HepG2 (cell line): ENCODE results near the gene CARD19. TPM values are rescaled to one million over a fixed set of nuclear protein-coding genes. Genes with fewer than 3 reads are reported as not detected.

ENCODE experiments used
- ATAC-seq: fragments of 200-7000 bp; cut with Tn5 transposase; 3 replicates; pipeline ENCODE4 v1.9.1; 2020; ENCODE audit warnings: mild to moderate bottlenecking, moderate library complexity
- BruUV-seq: library from RNA; stranded (reverse); fragments of 400-500 nt; replicated peaks from 2 replicates; lab custom pipeline; 2021; lab: Mats Ljungman, UMichigan
- CTCF ChIA-PET: fragments of 300-600 bp; formaldehyde crosslinking; extraction: SDS; loops from one replicate; lab custom pipeline; 2021; ENCODE audit warnings: low total read pairs, inconsistent platforms, low intra/inter-chr PET ratio; lab: Yijun Ruan, JAX
- POLR2A ChIA-PET: fragments of 350-600 bp; sonication (Branson Sonifier 250); formaldehyde crosslinking; loops from one replicate; lab custom pipeline; 2020; ENCODE audit warnings: antibody characterized with exemption, inconsistent platforms; lab: Yijun Ruan, JAX
- DNase-seq: peaks from one replicate; pipeline ENCODE4 v3.0.0-alpha.2; 2015; ENCODE audit warnings: low spot score
- FAIRE-seq: peaks from 3 replicates; lab custom pipeline; 2011; peaks lifted over from hg19 to GRCh38; lab: Jason Lieb, UNC
- H2AFZ ChIP-seq: one replicate; pipeline ENCODE4 v1.6.1; 2011; ENCODE audit warnings: low read length, inconsistent platforms
- H3K27ac ChIP-seq: fragments of 300-600 bp; 3 replicates; pipeline ENCODE4 v1.8.0; 2011; ENCODE audit warnings: mixed run types, mild to moderate bottlenecking, mixed read lengths, low read length, inconsistent platforms; ENCODE audit not compliant: insufficient read depth; ENCODE audit errors: extremely low read length
- H3K27me3 ChIP-seq, 2 experiments: fragments of 200-600 bp in 1 of 2; 2 replicates in 1 of 2; 3 replicates in 1 of 2; pipeline versions ENCODE4 v1.6.0 to v1.8.0; 2011; ENCODE audit warnings: low read length in 2 of 2, mild to moderate bottlenecking in 2 of 2, moderate library complexity in 2 of 2, inconsistent platforms in 1 of 2; ENCODE audit not compliant: insufficient read depth in 2 of 2, control insufficient read depth in 1 of 2
- H3K36me3 ChIP-seq, 2 experiments: fragments of 200-600 bp in 1 of 2; replicated peaks in 1 of 2; 2 replicates in 1 of 2; 3 replicates in 1 of 2; pipeline versions ENCODE4 v1.5.1 to v1.8.0; 2011; ENCODE audit warnings: low read length in 2 of 2, inconsistent platforms in 1 of 2; ENCODE audit not compliant: insufficient read depth in 2 of 2, control insufficient read depth in 1 of 2
- H3K4me1 ChIP-seq: 2 replicates; pipeline ENCODE4 v1.5.1; 2012; ENCODE audit warnings: low read length, inconsistent platforms; ENCODE audit not compliant: insufficient read depth
- H3K4me2 ChIP-seq: 2 replicates; pipeline ENCODE4 v1.6.0; 2011; ENCODE audit warnings: low read depth, low read length, inconsistent platforms
- H3K4me3 ChIP-seq, 3 experiments: fragments of 200-600 bp in 1 of 3; sonication (generic), shearing (Covaris generic) in 1 of 3; replicated peaks in 1 of 3; 2 replicates each; pipeline ENCODE4 v1.5.1; 2011 to 2016; ENCODE audit warnings: low read length in 3 of 3, inconsistent platforms in 2 of 3, low read depth in 2 of 3, mild to moderate bottlenecking in 2 of 3, control low read depth in 1 of 3, mixed read lengths in 1 of 3; ENCODE audit not compliant: insufficient read depth in 1 of 3
- H3K79me2 ChIP-seq: one replicate; pipeline ENCODE4 v1.6.1; 2011; ENCODE audit warnings: low read length, inconsistent platforms; ENCODE audit not compliant: insufficient read depth
- H3K9ac ChIP-seq: 2 replicates; pipeline ENCODE4 v1.6.0; 2011; ENCODE audit warnings: mild to moderate bottlenecking, low read depth, low read length, inconsistent platforms; ENCODE audit not compliant: insufficient read depth
- H3K9me3 ChIP-seq: 2 replicates; pipeline ENCODE4 v1.5.1; 2012; ENCODE audit warnings: mild to moderate bottlenecking, low read length
- H4K20me1 ChIP-seq: 2 replicates; pipeline ENCODE4 v1.6.0; 2011; ENCODE audit warnings: inconsistent platforms, mild to moderate bottlenecking, low read length, moderate library complexity; ENCODE audit not compliant: insufficient read depth
- ATF7 ChIP-seq, 2 experiments: fragments of 450-650 bp in 1 of 2; sonication (generic) in 1 of 2; formaldehyde crosslinking in 1 of 2; IDR thresholded peaks; 2 replicates each; pipeline versions ENCODE4 v1.4.0 to v1.6.1; 2016 to 2020; ENCODE audit warnings: antibody characterized with exemption in 1 of 2, mild to moderate bottlenecking in 1 of 2, missing genetic modification reagents in 1 of 2
- ERF ChIP-seq: IDR thresholded peaks from 2 replicates; pipeline ENCODE4 v1.6.1; 2018; ENCODE audit warnings: missing biosample characterization, missing genetic modification reagents
- IRF9 ChIP-seq: sonication (generic); formaldehyde crosslinking; IDR thresholded peaks from 2 replicates; pipeline ENCODE4 v1.8.0; 2022; ENCODE audit warnings: missing genetic modification reagents, mild to moderate bottlenecking, borderline replicate concordance
- NFE2L2 ChIP-seq: fragments of 150-350 bp; IDR thresholded peaks from 2 replicates; pipeline ENCODE4 v1.6.1; 2014; ENCODE audit warnings: low read length
- RARA ChIP-seq: IDR thresholded peaks from 2 replicates; pipeline ENCODE4 v1.6.1; 2016; ENCODE audit warnings: missing genetic modification reagents, missing compliant biosample characterization
- SALL1 ChIP-seq: sonication (generic); formaldehyde crosslinking; IDR thresholded peaks from 2 replicates; pipeline ENCODE4 v1.8.0; 2022; ENCODE audit warnings: mild to moderate bottlenecking, missing genetic modification reagents
- SCMH1 ChIP-seq: sonication (generic); formaldehyde crosslinking; IDR thresholded peaks from 2 replicates; pipeline ENCODE4 v1.9.0; 2021; ENCODE audit warnings: missing genetic modification reagents, mild to moderate bottlenecking, borderline replicate concordance
- YY1 ChIP-seq: IDR thresholded peaks from 2 replicates; pipeline ENCODE4 v1.6.1; 2011; ENCODE audit warnings: low read length, low read depth, moderate library complexity, mild to moderate bottlenecking; ENCODE audit not compliant: insufficient read depth, insufficient replicate concordance
- ZNF230 ChIP-seq: sonication (generic); formaldehyde crosslinking; IDR thresholded peaks from 2 replicates; pipeline ENCODE4 v1.4.0; 2020; ENCODE audit warnings: mild to moderate bottlenecking, missing genetic modification reagents
- ZNF280D ChIP-seq: sonication (generic); formaldehyde crosslinking; IDR thresholded peaks from 2 replicates; pipeline ENCODE4 v1.5.1; 2020; ENCODE audit warnings: mild to moderate bottlenecking, missing genetic modification reagents
- ZNF639 ChIP-seq: conservative IDR thresholded peaks from 2 replicates; pipeline ENCODE4 v1.6.1; 2018; ENCODE audit warnings: missing genetic modification reagents
- WGBS: methylation state at CpG from one replicate; pipeline ENCODE4 v1.1.6; 2017; ENCODE audit warnings: low lambda C conversion rate; 5-methylcytosine and 5-hydroxymethylcytosine counted together
- in situ Hi-C: cut with HindIII; loops from 2 replicates; pipeline ENCODE4 v1.10.0; 2017; ENCODE audit warnings: low pct_unique_long_range_greater_than_20kb; ENCODE audit not compliant: extremely low pct_ligation_motif_present
- intact Hi-C: fragments of 100-400 bp; cut with micrococcal nuclease; formaldehyde crosslinking; loops from one replicate; pipeline ENCODE4 v1.10.0; 2022; ENCODE audit not compliant: unreplicated experiment
- polyA plus RNA-seq, 8 experiments: library from polyadenylated mRNA; depleted of rRNA in 3 of 8; stranded (reverse) in 7 of 8; unstranded in 1 of 8; fragments of >200 nt; fragmentation: Illumina TruSeq in 4 of 8; extraction: Trizol in 4 of 8; gene quantifications; 2 replicates each; pipeline versions ENCODE4 v1.2.1 to v1.2.3, GENCODE V29; 2011 to 2016; ENCODE audit warnings: low read depth in 4 of 8, missing spikeins in 1 of 8, mixed read lengths in 1 of 8; ENCODE audit not compliant: insufficient read depth in 1 of 8
- total RNA-seq, 5 experiments: library from RNA; depleted of rRNA; stranded (reverse); fragments of >200 nt; fragmentation: Illumina TruSeq; extraction: Trizol; gene quantifications; 2 replicates each; pipeline ENCODE4 v1.2.3, GENCODE V29; 2016; ENCODE audit warnings: low read depth in 1 of 5

The CARD19 gene
- total and polyA plus RNA-seq, 2 of the 13 experiments (the other 11 are each of a cell fraction or from before 2014, with no cell fraction given) = 18.4 to 47.2 TPM

- peaks cover 21 to 33% of the 10 kb centered on the region in 2 experiments; a peak in 4 of 5 replicates for H3K36me3 ChIP-seq
- no peak overlapping the region for H2AFZ ChIP-seq
- H3K27ac ChIP-seq = peak overlapping the region; percentile 63
- H3K9ac ChIP-seq = peak overlapping the region; percentile 41
- H3K9me3 ChIP-seq = no peaks in the 10 kb centered on the region
- H3K79me2 ChIP-seq = no peaks in the 10 kb centered on the region
- DNase-seq (peak; percentile 94), ATAC-seq (peak; percentile 88), FAIRE-seq (peak; percentile 97)
- H4K20me1 ChIP-seq = no peaks in the 10 kb centered on the region
- CTCF ChIA-PET = no interaction called here
- H3K27me3 ChIP-seq = no peaks in the 10 kb centered on the region
- peak overlapping the region; percentile 50 for H3K4me2 ChIP-seq
- WGBS = 41% methylated on average over 18 of the region's 23 CpGs
- in situ Hi-C loops = no loop called here
- BruUV-seq = TSS peak; percentile 37
- POLR2A ChIA-PET = interaction anchor here (0.6 to 13.7 kb wide), 11 partner anchors 9 to 188 kb away, joined by 3 to 195 read pairs (median 4); partner anchors contain the start of genes CARD19 and NINJ1
- H3K4me3 ChIP-seq = peak overlapping the region in 1 of 3 experiments; percentile 53; a peak in 1 of 6 replicates
- intact Hi-C loops = no loop called here
- peaks cover 37% of the 10 kb centered on the region for H3K4me1 ChIP-seq
- peak; percentile 95 for TF ChIP-seq SALL1 (CRISPR knock-in tag)
- peak; percentile 81 for TF ChIP-seq RARA (CRISPR knock-in tag)
- TF ChIP-seq ZNF280D = peak; percentile 70; the same call in 1 of the 2 replicates
- TF ChIP-seq SCMH1 (CRISPR knock-in tag) = no peak
- no peak for TF ChIP-seq ATF7 (IDR thresholded peaks at IDR 0.05)
- no peak for TF ChIP-seq ATF7 (CRISPR knock-in tag; IDR thresholded peaks at IDR 0.05)
- peak; percentile 97 for TF ChIP-seq ERF (CRISPR knock-in tag)
- no peak for TF ChIP-seq NFE2L2
- TF ChIP-seq YY1 = peak; percentile 51
- peak; percentile 45; the same call in 1 of the 2 replicates for TF ChIP-seq ZNF230 (CRISPR knock-in tag)
- TF ChIP-seq IRF9 = 0 out of 2 replicates have a peak, but pooled peaks have one; percentile 51
- TF ChIP-seq ZNF639 (CRISPR knock-in tag) = peak; percentile 72; the same call in 1 of the 2 replicates
Observed at GRCh38 chr9:93119953-93120845, 24.2 kb downstream of the CARD19 start.
